OCI-M1 (cell line): ENCODE measurements around the gene SEMA6A.
"Not testable (repeated sequence)": the region's sequence is repeated elsewhere in the genome, so short reads cannot be mapped to it uniquely, and the experiment has no call there.

Experiments used
- DNase-seq: peaks from one replicate; lab custom pipeline; 2025; lab: John Stamatoyannopoulos, UW

Gene SEMA6A

DNA sequence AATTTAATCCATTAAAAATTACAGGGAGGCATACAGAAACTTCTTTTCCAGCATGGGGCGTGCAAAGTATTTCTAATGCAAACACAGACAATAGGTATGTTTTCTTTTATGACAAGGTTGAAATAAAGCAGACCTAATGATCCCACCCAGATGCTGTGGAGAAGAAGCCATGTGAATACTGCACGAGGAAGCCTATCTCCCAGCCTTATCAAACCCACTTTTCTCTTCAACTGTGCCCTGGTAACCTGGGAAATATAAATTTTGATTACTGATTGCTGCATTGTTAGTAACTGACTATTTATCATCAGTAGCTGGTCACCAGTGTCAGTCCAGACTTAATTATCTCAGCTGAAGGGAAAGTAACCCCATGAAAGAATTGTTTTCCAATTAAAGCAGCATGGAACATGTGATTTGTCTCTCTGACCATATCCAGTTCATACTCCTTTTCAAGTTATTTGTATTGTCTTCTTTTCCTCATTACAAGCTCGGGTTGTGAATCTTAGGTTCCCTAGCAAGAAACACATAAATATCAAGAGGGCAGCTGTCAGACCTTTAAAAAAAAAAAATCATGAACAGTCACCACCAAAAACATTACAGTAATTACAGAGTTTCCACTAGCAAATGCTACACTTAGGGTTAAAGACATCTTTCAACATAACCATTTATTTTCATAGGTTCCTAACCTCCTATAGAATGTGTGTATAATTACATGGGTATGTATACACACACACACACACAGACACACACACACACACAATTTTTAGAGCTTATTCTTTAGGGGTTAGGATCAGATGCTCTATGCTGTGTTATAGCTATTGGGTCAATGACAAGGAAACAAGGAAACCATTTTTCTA, 50.3 kb downstream of the SEMA6A start:
- no peak for DNase-seq

DNA sequence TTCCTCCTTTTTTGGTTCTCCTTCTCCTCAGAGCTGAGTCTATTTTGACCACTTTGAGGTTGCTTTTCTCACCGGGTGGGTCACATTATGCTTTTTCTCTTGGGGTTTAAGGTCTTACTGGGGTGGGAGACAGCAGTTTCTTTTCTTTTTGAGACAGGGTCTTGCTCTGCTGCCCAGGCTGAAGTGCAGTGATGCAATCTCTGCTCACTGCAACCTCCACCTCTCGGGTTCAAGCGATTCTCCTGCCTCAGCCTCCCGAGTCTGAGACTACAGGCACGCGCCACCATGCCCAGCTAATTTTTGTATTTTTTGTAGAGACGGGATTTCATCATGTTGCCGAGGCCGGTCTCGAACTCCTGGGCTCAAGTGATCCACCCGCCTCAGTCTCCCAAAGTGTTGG, 51.4 kb downstream of the SEMA6A start:
- DNase-seq: not testable (repeated sequence)

DNA sequence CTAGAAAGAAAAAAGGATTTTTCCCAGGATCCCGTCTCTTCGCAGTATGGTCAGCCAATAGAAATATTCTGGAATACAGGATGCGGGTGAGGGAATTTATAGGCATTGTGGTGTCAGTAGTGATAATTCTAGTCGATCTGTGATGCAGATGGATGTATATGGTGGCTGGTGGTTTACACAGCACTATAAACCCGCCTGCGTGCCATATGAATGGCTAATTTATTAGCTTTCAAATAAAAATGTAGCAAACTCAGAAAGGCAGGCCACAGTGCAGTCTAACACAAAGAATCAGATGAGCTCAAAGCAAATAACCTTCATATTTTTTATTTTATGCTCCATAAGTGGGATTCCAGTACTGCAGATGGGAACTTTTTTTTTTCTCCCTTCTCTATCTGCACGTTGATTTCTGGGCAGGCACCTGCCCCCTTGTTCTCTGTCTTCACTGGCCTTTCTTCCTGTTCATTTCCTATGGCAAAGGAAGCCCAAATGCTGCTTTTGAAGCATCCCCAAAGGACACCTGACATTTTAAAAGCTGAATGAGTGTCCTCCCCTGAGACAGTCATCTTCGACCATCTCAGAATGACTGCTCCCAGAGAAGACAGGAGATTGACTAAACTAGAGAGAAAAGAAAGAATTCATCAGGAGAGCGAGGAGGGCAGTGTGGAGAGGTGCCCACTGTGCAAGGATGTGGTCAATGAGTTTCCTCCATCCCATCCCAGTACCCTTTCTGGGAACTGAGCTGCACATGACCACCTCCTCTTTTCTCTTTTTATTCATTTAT, 52.1 kb downstream of the SEMA6A start:
- no peak for DNase-seq

DNA sequence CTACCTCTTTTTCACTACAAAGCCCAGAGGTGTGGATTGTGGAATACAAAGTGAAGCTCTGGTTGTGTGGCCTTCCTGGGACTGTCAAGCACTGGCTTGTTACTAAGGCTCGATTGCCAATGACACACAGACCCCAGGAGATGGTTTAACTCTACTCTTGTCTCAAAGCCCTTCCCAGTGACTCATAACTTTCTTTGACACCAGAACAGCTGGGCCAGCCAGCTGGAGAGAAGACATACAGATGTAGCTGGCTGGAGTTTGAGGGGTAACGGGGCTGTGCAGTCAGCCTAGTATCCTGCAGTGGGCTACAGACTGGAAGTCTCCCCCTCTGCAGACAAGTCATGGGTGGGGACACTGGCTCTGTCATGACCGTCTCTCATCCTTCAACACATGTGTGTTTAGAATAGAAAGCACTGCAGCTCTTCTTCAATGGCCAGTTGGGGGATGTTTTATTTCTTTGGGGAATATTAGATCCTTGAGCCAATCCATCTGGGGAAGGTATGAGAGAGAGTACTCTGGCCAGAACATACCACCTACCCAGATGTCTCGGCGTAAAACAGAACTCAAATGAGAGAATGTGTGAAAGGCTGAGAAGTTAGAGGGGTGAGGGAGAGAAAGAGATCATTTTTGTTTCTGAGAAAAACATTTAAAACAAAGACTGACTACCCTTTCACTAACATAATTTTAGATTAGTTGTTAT, 53.3 kb downstream of the SEMA6A start:
- no peak for DNase-seq

DNA sequence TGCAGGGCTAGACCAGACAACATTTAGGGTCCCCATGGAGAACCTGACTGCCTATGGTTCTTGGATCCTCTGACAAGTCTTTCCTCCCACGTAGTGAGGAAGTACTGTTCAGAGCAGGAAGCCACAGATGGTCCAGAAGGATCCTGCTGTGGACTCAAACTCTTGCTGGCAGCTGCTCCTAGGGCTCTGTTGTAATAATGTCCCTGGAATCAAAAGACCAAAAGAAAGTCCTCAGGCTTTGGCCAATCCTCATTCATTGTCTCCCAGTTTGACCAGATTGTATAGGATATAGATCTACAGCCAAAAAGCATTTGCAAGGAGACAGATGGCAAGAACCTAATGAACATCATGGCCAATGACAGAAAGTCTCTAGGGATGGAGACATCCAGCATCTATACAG, 53.9 kb downstream of the SEMA6A start:
- DNase-seq: no peak

DNA sequence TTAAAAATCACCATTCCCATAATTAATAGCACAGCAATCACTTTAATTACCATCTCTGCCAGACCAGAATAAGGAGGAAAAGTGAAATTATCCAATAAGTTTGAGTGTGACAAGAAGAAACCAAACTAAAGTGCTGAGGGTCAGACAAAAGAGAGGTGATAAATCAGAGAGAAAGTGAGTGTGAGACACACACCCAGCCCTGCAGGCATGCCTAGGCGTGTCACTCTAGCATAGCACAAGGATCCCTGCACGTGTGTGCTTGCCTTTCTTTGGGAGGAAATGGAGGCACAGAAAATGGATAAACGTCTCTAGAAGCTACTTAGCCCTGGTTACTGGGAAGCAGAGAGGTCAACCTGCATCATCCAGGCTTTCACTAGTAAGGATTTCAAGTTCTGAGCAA, 56.2 kb downstream of the SEMA6A start:
- no peak for DNase-seq

DNA sequence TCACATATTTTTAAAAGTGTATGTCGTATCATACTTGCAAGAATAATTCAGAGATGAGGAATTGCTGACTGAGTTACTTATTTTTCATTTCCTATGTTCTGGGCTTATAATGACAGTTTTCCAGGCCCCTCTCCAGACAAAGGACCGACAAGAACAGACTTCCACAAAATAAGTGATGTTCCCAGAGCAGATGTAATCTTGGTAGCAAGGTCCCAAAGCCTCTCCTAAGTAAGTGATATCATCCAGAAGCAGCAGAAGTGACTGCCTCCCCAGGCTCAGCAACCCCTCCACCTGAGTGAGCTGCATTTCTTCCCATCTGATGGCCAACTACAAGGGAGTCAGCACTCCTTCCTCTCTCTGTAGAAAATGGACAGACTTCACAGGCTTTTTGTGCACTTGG, 57.1 kb downstream of the SEMA6A start:
- no peak for DNase-seq

DNA sequence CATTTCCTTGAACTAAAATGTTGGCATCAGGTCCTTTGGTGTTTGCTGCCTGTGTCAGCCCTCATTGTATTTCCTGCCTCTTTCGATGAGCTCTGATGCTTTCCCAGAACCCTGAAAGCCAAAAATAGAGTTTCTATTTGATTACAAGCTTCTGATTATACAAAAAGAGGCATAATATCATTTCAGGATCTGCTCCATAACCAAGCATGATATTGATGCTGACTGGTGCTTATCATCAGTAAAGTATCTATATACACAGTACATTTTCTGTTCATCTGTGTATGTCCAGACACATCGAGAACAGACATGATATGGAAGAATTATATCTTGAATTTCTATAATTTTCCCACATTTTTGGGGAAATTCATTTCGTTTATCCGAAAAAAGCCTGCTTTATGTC, 58.6 kb downstream of the SEMA6A start:
- DNase-seq: no peak

DNA sequence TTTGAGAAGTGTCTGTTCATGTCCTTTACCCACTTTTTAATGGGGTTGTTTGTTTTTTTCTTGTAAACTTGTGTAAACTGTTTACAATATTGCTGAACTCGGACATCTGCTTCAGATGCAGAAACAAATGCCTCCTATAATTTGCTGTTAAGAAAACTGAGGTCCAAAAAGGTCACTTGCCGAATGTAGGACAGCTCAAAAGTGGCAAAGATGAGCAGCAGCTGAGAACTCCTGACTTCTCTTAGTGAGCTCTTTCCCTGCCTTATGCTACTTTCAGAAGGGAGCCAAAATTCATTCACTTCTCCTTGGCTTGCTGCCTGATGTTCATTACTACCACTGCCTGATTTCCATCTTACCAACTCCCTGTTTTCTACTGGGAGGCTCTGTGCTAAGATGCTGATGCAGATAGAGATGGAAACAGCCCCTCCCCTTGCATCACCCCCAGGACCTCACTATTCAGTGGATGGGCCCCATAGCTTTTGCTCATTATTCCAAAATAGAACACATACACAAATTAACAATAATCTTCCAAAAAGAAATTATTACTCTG, 60.1 kb downstream of the SEMA6A start:
- DNase-seq: no peak

DNA sequence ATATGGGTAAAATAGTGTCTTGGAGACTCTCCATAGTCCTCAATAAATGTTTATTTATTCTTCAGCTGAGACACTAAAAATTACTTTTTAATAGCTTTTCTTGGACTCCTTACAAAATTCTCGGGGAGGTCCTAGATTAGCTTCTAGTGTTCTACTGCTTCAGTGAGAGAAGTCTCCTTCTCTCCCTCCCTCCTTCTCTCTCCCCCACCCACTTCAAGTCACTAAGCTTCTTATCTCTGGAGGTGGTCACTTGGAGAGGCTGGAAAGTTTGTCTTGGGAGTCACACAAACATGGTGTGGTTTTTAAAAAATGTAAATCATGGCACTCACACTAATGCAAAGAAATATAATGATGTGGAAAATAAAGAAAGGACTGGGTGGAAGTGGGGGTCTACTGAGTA, 64.1 kb downstream of the SEMA6A start:
- no peak for DNase-seq

DNA sequence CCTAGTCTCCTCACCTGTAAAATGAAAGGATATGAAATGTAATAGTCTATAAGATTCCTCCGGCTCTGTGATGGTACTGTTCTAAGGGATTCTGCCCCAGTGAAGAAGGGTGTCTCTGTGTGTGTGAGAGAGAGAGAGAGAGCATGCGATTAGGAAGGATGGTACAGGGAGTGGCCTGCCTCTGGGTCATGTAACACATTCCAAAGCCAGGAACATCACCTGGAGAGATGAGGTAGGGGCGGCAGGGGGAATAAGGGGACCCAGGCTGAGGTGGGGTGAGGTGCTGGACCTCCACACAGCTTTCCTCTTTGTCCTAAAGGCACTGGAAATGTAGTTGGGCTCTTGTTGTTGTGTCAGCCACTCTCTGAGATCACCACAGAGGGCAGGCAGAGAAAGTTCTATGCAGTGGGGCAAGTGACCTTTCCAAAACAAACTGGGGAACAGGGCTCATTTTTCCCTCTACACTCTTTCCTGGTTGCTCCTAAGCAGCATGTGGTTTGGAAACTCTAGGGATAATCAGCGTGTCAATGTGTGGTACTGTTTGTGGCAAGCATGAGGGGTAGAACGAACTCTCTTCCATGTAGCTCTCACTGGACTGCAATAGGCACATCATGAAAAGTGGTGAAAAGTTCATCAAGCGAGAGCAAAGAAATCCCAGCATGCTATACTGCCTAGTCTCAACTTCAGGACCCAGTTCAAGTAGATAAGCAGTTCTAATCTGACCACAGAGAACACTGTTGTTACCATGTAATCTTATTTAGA, 65.0 kb downstream of the SEMA6A start:
- no peak for DNase-seq

DNA sequence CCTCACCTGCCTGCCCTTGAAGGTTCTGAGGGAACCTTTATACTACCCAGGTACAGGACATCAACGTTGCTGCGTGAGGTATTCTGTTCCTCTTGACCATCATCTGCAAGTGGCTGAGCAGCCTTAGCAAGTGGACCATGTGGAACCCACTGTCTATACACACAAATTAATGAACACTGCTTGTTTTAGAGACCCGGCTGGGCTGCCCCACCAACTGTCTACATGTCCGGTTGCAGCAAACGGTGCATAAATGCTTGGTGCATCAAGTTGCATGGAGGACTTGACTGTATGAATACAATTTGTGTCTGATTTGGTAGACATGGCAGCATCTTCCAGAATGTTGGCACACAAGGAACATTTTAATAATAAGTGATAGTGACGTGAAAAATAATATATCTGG, 65.8 kb downstream of the SEMA6A start:
- DNase-seq: no peak

DNA sequence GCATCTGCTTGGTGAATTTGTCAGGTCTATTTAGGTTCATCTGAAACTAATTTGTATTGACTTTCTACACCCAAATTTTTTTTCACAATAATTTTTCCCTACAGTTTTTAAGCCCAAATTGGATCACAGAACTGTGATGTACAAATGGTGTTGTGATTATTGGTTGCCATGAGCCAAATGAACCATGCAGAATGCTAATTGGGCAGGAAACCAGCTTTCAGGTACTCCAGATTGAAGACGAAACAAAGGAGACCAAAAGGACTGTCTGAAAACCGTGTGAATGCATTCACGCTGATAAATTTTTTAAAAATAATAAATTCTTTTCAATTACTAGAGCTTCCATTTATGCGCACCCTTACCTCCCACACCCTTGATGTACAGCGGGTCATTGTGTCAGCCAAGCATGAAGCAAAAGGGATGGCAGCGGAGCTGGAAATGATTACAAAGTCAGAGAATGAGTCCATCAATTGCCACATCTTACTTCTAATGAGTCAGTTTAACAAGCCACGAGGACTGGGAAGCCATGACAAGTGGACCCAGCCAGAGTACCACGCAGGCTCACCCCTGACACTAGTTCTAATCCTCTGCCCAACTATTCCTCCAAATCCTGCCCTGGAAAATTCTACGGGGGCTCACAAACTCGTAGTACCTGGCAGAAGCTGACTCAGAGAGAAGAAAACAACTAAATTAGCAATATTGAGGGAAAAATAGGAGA, 66.5 kb downstream of the SEMA6A start:
- DNase-seq: no peak

DNA sequence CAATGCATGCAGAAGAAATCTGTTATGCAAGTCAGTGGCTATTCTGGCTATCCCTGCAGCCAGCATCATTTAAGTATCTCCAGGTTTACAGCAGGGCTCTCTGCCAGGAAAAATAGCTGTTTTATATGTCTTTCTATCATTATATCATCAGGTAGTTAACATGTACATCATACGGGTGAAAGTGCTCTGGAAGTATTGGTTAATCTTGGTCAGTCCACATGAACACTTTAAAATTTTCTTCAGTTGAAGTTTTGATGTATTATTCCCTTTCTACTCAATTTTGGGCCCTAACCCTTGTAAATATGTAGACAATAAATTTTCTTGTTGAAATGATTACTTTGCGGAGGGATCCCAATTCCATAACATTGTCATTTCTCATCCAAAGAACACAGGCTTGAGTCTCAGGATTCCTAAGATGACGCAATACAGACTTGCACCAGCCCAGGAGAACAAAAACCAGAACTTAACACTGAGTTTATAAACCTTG, 67.5 kb downstream of the SEMA6A start:
- no peak for DNase-seq

DNA sequence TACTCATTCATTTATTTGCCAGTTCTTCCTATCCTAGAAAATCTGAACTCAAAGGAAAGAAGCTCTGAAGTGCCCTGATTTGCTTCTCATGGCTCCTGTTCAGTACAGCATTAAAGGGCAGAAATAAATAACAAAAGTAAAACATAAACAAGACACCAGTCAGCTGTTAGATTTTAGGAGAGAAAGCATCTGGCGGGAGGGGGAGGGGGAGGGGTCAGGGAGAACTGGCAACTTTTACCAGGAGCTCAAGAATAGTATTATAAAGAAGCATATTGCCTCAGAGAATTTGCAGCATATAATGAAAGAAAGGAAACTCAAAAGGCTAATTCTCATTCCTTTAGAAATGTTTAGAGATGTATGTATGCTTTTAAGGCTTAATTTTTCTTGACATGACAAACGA, 68.1 kb downstream of the SEMA6A start:
- no peak for DNase-seq

DNA sequence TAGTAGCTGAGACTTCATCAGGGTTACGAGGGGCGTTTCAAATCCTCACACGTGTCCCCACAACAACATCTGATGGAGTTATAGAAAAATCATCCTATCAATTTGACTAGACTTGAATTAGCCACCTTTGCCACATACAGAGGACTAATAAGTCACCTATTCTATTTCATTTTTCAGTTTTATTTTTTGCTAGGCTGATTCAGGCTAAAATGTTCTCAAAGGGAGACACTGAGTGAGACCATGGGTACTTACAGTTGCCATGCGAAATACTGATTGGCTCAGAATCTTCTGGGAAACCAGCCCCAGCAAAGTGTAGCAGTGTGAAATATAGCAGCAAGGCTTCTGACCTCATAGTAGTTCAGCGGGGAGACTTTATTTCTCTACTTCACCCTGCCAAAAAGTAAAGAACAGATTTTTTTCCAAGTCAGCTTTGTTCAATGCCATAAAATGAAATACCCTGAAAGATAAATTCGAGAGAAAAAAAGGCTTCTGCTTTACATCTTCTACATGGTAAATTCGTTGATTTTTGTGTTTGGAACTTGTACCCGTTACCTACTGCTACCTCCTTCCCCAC, 69.9 kb downstream of the SEMA6A start:
- no peak for DNase-seq

DNA sequence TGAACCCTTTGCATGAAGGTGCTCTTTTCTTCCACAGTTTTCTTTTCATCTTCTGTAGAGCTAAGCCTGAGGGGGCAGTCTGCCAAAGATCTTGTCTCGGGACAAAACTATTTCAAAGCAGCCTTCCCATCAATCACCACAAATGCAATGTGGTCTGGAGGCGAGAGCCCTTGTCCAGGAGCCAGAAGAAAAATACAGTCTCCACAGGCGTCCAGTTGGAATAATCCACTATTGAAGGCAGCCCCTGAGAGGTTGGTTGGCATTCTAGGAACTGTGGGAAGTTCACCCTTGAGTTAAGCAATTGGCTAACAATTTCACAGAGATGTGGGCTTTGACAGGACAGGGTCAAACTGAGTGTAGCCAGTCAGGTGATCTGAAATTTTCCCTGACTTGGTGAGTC, 72.0 kb downstream of the SEMA6A start:
- DNase-seq: no peak

DNA sequence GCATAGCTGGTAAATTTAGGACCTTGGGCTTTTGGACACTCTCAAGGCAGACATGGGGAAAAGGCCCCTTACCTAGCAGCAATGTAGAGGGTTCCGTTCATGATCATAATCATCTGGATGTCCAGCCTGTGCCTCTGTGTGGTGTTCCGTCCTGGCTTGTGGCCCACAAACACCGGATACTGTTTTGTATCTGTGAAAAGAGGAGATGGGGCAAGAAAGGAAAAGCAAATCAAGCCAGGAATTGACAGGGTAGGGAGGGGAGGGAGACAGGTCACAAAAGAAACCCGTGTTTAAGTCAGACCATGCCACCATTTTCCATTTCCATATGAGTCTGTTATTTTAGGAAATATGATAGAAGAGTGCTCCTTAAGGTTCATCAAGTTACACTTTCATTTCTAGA, 72.5 kb downstream of the SEMA6A start:
- DNase-seq: no peak

DNA sequence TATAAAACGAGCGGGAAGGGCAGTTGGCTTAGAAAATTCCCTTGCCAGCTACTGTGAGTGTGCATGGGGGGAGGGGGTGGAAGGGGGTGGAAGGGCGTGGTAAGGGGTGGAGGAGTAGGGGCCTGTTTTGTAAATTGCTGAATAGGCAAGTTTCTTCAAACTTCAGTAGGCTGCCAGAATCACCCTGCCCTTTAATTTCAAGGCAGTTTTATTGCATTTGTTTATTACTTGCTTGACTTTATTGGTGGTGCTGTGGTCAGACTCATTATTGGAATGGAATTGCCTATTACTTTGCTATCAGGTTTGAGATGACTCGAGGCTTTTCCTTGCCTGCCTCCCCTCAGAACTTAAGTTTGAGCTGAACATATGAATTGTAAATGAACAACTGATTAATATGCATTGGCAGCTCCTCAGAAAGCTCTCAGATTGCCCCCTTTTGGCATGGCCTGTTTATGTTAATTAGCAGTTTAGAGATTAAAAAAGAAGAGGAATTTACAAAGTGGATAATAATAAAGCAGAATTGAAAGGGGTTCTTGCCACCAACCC, 76.0 kb downstream of the SEMA6A start:
- no peak for DNase-seq

DNA sequence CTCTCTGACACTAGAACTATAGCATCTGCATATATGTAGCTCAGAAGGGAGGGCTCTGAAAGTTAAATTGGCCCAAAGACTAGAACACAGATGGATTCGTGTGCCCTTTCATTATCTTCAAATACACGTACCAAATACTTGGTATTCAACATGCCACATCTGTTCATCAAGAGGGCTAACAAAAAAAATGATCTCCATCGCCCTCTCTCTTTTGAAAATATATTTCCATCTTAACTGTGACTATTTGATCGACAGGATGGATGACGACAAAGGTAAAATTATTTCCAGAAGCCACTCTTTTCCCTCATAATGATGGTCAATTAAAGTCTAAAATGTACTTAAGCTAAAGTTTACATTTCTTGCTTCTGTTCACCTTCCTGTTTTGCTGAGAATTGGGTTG, 77.0 kb downstream of the SEMA6A start:
- no peak for DNase-seq
